Osteoblast (primary cell): ENCODE measurements around the gene ATP2A2. TPM values are rescaled to one million over a fixed set of nuclear protein-coding genes. Genes with fewer than 3 reads are reported as not detected.

Experiments
- DNase-seq: peaks from one replicate; pipeline ENCODE4 v3.0.0; 2011; ENCODE audit warnings: low spot score, mixed read lengths; ENCODE audit not compliant: insufficient read length; ENCODE audit errors: missing footprints
- H2AFZ ChIP-seq: 2 replicates; pipeline ENCODE4 v1.6.0; 2011; ENCODE audit warnings: mild to moderate bottlenecking, low read length
- H3K27ac ChIP-seq: 2 replicates; pipeline ENCODE4 v1.5.1; 2011; ENCODE audit warnings: mild to moderate bottlenecking, low read depth, low read length, moderate library complexity
- H3K27me3 ChIP-seq: 2 replicates; pipeline ENCODE4 v1.6.0; 2012; ENCODE audit warnings: mild to moderate bottlenecking, control low read depth, inconsistent platforms, low read length, moderate library complexity; ENCODE audit not compliant: insufficient read depth
- H3K36me3 ChIP-seq: 2 replicates; pipeline ENCODE4 v1.5.1; 2011; ENCODE audit warnings: mild to moderate bottlenecking, low read length, control low read depth, moderate library complexity; ENCODE audit not compliant: insufficient read depth
- H3K4me1 ChIP-seq: 2 replicates; pipeline ENCODE4 v1.5.1; 2011; ENCODE audit warnings: mild to moderate bottlenecking, low read length, control low read depth, moderate library complexity; ENCODE audit not compliant: insufficient read depth
- H3K4me2 ChIP-seq: 2 replicates; pipeline ENCODE4 v1.6.0; 2011; ENCODE audit warnings: mild to moderate bottlenecking, low read length; ENCODE audit not compliant: insufficient read depth
- H3K4me3 ChIP-seq: fragments of 200-600 bp; sonication (generic); 3 replicates; pipeline ENCODE4 v1.5.1; 2012; ENCODE audit warnings: mild to moderate bottlenecking, low read length, inconsistent platforms; ENCODE audit not compliant: insufficient read depth
- H3K79me2 ChIP-seq: 2 replicates; pipeline ENCODE4 v1.6.0; 2012; ENCODE audit warnings: mild to moderate bottlenecking, low read length, control low read depth, inconsistent platforms; ENCODE audit not compliant: insufficient read depth
- H3K9me3 ChIP-seq: 2 replicates; pipeline ENCODE4 v1.5.1; 2011; ENCODE audit warnings: low read depth, low read length, control low read depth
- H4K20me1 ChIP-seq: 2 replicates; pipeline ENCODE4 v1.6.0; 2012; ENCODE audit warnings: mild to moderate bottlenecking, low read length, control low read depth; ENCODE audit not compliant: insufficient read depth
- CTCF ChIP-seq: IDR thresholded peaks from 2 replicates; pipeline ENCODE4 v1.5.1; 2011; ENCODE audit warnings: mild to moderate bottlenecking, low read depth, low read length, moderate library complexity; ENCODE audit errors: extremely low read depth
- total RNA-seq: library from RNA; depleted of rRNA; stranded (reverse); fragments of >200 nt; gene quantifications from 2 replicates; pipeline ENCODE4 v1.2.3, GENCODE V29; 2012

The ATP2A2 gene
- total RNA-seq, 1 donor: 107 TPM

- H2AFZ ChIP-seq: peak overlapping the region; percentile 28
- no peaks in the 10 kb centered on the region for H3K9me3 ChIP-seq
- no peaks in the 10 kb centered on the region for H3K36me3 ChIP-seq
- H3K27me3 ChIP-seq: no peaks in the 10 kb centered on the region
- peaks cover 31% of the 10 kb centered on the region for H3K4me1 ChIP-seq
- no peak for TF ChIP-seq CTCF
- peak overlapping the region; percentile 49 for H3K4me2 ChIP-seq
- peak; percentile 92 for DNase-seq
- no peaks in the 10 kb centered on the region for H3K79me2 ChIP-seq
- H3K27ac ChIP-seq: peak overlapping the region; percentile 40
- H4K20me1 ChIP-seq: no peaks in the 10 kb centered on the region
- no peak overlapping the region for H3K4me3 ChIP-seq
Measured at GRCh38 chr12:110269622-110270124, 11.4 kb upstream of the ATP2A2 start.

GRCh38 chr12:110270125-110270962, 10.7 kb upstream of the ATP2A2 start:
- no peak for TF ChIP-seq CTCF
- Histone ChIP-seq H3K79me2 (no peaks in the 10 kb centered on the region), H3K4me1 (peaks cover 31% of the 10 kb centered on the region), H4K20me1 (no peaks in the 10 kb centered on the region), H3K36me3 (no peaks in the 10 kb centered on the region), H3K27me3 (no peaks in the 10 kb centered on the region), H2AFZ (no peak overlapping the region), H3K4me3 (no peak overlapping the region), H3K4me2 (peak overlapping the region; percentile 49), H3K27ac (peak overlapping the region; percentile 40), H3K9me3 (no peaks in the 10 kb centered on the region)
- DNase-seq: no peak

- no peaks in the 10 kb centered on the region for H4K20me1 ChIP-seq
- H3K4me1 ChIP-seq: peaks cover 31% of the 10 kb centered on the region
- H3K4me3 ChIP-seq: no peak overlapping the region
- H3K27me3 ChIP-seq: no peaks in the 10 kb centered on the region
- no peaks in the 10 kb centered on the region for H3K9me3 ChIP-seq
- peak overlapping the region; percentile 40 for H3K27ac ChIP-seq
- DNase-seq: no peak
- no peaks in the 10 kb centered on the region for H3K79me2 ChIP-seq
- H3K36me3 ChIP-seq: no peaks in the 10 kb centered on the region
- H2AFZ ChIP-seq: no peak overlapping the region
- H3K4me2 ChIP-seq: no peak overlapping the region
- no peak for TF ChIP-seq CTCF
Measured at GRCh38 chr12:110271015-110271414, 10.0 kb upstream of the ATP2A2 start.

- Histone ChIP-seq H4K20me1 (peaks cover 11% of the 10 kb centered on the region), H2AFZ (no peak overlapping the region), H3K4me1 (peaks cover 12% of the 10 kb centered on the region), H3K4me3 (no peak overlapping the region), H3K79me2 (peaks cover 14% of the 10 kb centered on the region), H3K27ac (no peak overlapping the region), H3K36me3 (no peaks in the 10 kb centered on the region), H3K27me3 (no peaks in the 10 kb centered on the region), H3K9me3 (no peaks in the 10 kb centered on the region), H3K4me2 (no peak overlapping the region)
- peak; percentile 68 for DNase-seq
- no peak for TF ChIP-seq CTCF
Measured at GRCh38 chr12:110277530-110278254, 3.4 kb upstream of the ATP2A2 start.
